ENCODE measurements around the gene TSLP.
A peak's percentile ranks its signal among the peaks of the same experiment; 100 is the strongest.

The TSLP gene

DNA sequence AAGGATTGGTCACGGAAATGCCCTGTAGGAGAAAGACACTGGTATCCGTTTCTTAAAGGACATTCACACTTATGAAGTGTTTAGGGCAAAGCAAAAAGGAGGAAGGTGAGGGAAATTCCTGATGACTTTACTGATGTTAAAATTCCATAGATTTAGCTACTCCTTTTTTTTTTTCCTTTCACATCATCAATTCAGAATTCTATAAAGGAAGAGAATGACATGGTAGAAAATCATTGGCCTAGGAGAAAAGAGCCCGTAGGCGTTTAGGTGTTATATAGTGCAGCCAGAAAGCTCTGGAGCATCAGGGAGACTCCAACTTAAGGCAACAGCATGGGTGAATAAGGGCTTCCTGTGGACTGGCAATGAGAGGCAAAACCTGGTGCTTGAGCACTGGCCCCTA is at the start of gene TSLP:
TSS of gene TSLP (plus strand) at position 301 of the 400 bp plus-strand sequence. CDS start 178 bp downstream, outside the sequence.
- in situ Hi-C loops (cut with HindIII; ENCODE audit: low pct_unique_long_range_greater_than_20kb, low sequenced_read_pairs) = no loop called here
- no peak for TF ChIP-seq JUND (IDR thresholded peaks at IDR 0.05; ENCODE audit: low read depth)
- no peak for DNase-seq (ENCODE audit: low read depth in 1 of 2, low spot score in 1 of 2)

DNA sequence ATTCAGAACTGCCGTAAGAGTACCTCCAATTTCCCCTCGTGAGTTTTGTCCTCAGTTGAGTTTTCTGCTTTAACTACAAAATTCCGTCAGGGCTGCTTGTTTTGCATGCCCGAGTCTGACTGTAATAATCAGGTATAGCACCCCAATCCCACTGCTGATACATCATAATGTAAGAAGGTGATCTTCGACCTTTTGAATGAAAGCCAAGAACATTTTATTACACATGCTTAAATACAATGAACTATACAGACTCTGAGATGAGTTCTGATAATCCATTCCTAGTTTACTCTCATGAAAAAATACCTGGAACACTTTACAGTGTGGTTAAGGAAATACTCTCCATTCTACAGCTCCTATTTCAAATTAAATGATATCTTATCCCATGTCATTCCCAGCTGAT is 49.2 kb upstream of the TSLP start:
- in situ Hi-C loops (cut with HindIII; ENCODE audit: low pct_unique_long_range_greater_than_20kb, low sequenced_read_pairs) = no loop called here
- no peak for DNase-seq (ENCODE audit: low read depth in 1 of 2, low spot score in 1 of 2)
- no peak for TF ChIP-seq JUND (IDR thresholded peaks at IDR 0.05; ENCODE audit: low read depth)

DNA sequence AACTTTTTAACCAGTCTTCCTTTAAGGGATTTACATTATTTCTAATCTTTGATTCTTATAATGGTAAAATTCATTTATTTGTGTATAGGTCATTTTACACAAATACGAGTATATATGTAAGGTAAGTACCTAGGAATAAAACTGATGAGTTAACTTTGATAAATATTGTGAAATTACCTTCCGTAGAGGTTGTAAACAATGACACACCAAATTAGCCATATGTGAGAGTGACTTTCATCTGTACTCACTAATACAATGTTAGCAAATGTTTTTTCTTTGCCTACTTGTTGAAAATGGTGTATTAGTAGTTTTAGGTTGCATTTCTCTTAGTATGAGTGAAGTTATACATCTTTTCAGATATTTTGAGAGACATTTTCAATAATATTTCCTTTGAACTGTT is 42.6 kb upstream of the TSLP start:
- no peak for DNase-seq (ENCODE audit: low read depth in 1 of 2, low spot score in 1 of 2)
- in situ Hi-C loops (cut with HindIII; ENCODE audit: low pct_unique_long_range_greater_than_20kb, low sequenced_read_pairs) = no loop called here
- TF ChIP-seq JUND (IDR thresholded peaks at IDR 0.05; ENCODE audit: low read depth) = no peak

DNA sequence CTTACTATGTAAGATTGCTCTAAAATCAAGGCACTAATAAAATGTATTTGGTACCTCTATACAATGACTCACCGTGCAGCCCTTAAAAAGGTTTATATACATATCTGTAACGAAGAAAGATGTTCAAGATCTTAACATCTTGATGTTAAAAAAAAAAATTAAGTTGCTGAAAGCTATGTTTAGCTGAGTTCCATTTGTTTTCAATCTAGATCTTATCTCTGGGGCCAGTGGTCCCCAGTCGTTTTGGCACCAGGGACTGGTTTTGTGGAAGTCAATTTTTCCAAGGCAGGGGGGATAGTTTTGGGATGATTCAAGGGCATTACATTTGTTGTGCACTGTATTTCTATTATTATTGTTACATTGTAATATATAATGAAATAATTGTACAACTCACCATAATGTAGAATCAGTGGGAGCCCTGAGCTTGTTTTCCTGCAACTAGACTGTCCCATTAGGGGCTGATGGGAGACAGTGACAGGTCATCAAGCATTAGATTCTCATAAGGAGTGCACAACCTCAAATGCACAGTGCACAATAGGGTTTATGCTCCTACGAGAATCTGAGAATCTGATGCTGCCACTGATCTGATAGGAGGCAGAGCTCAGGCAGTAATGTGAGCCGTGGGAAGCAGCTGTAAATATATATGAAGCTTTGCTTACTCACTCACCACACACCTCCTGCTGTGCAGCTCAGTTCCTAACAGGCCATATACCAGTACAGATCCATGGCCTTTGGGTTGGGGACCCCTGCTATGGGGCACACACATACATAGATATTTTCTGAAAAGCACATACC is 27.6 kb upstream of the TSLP start:
- no peak for TF ChIP-seq JUND (IDR thresholded peaks at IDR 0.05; ENCODE audit: low read depth)
- DNase-seq (ENCODE audit: low read depth in 1 of 2, low spot score in 1 of 2) = no peak
- in situ Hi-C loops (cut with HindIII; ENCODE audit: low pct_unique_long_range_greater_than_20kb, low sequenced_read_pairs) = no loop called here

DNA sequence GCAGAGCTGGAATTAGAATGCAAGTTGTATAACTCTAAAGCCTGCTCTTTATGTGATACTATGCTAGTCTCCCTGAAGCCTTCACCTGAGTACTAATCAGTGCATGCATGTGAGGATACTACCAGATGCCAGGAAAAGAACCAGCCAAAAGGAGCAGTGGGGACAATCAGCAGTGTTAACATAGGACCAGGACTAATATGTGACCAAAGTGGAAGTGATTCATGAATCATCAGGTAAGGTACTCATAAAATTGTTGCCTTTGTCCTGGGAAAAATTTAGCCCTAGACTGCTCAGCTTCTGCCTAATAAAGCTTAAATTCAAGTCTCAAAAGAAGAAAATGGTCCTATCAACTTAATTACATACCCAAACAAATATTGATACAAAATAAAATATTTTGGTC is 13.4 kb upstream of the TSLP start:
- no peak for TF ChIP-seq JUND (IDR thresholded peaks at IDR 0.05; ENCODE audit: low read depth)
- DNase-seq (ENCODE audit: low read depth in 1 of 2, low spot score in 1 of 2) = no peak
- in situ Hi-C loops (cut with HindIII; ENCODE audit: low pct_unique_long_range_greater_than_20kb, low sequenced_read_pairs) = no loop called here

DNA sequence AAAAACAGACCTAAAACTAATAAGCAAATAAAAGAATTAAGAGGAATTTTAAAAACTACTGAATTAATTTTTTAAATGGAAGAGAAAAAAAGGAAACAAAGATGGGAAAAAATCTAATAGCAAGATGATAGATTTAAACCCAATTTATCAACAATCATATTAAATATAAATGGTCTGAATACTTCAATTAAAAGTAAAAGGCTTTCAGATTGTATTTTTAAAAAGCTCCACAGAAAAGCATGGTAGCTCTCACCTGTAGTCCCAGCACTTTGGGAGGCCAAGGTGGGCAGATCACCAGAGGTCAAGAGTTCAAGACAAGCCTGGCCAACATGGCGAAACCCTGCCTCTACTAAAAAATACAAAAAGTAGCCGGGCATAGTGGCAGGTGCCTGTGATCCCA is 11.3 kb upstream of the TSLP start:
- TF ChIP-seq JUND (IDR thresholded peaks at IDR 0.05; ENCODE audit: low read depth) = no peak
- in situ Hi-C loops (cut with HindIII; ENCODE audit: low pct_unique_long_range_greater_than_20kb, low sequenced_read_pairs) = no loop called here
- DNase-seq (ENCODE audit: low read depth in 1 of 2, low spot score in 1 of 2) = no peak

DNA sequence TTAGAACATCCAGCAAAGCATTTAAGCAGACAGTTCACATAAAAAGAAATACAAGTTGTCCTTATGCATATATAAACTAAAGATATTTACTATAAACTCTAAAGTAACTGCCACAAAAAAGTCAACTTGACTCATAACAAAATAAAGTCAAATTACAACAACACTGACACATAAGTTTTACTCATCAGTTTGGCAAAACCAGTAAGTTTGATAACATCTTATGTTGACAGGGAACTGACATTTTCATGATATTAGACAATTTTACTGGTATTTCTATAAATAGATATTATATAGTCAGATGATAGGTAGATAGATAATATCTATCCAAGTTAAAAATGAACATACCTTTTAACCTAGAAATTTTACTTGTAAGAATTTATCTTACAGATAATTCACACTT is 9.9 kb upstream of the TSLP start:
- in situ Hi-C loops (cut with HindIII; ENCODE audit: low pct_unique_long_range_greater_than_20kb, low sequenced_read_pairs) = no loop called here
- no peak for TF ChIP-seq JUND (IDR thresholded peaks at IDR 0.05; ENCODE audit: low read depth)
- DNase-seq (ENCODE audit: low read depth in 1 of 2, low spot score in 1 of 2) = no peak

DNA sequence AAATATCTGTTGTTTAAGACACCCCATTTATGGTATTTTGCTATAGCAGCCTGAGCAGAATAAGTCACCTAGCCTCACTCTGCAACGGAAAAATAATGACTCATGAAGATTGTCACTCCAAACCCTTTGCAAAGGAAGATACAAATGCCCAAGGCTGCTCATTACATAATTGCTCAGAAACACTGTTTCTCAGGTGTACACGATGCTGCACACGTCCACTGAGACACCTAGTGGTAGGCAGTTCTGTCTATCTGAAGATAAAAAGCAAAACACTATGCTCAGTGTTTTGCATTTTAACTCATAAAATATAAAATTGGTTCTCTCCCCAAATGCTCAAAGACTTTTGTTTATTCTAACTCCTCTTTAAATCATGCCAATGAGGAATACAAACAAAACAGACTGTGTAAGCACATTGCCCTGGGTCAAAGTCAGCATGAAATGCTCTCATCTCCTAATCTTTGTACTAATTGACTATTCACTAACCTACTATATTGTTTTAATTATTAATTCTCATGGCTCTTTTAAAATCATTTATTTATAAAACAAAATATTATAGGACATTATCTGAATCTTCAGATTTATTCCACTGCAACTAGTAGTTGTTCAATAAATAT is 7.7 kb upstream of the TSLP start:
- peak; percentile 44 to 62 for DNase-seq (ENCODE audit: low read depth in 1 of 2, low spot score in 1 of 2)
- in situ Hi-C loops (cut with HindIII; ENCODE audit: low pct_unique_long_range_greater_than_20kb, low sequenced_read_pairs) = no loop called here

DNA sequence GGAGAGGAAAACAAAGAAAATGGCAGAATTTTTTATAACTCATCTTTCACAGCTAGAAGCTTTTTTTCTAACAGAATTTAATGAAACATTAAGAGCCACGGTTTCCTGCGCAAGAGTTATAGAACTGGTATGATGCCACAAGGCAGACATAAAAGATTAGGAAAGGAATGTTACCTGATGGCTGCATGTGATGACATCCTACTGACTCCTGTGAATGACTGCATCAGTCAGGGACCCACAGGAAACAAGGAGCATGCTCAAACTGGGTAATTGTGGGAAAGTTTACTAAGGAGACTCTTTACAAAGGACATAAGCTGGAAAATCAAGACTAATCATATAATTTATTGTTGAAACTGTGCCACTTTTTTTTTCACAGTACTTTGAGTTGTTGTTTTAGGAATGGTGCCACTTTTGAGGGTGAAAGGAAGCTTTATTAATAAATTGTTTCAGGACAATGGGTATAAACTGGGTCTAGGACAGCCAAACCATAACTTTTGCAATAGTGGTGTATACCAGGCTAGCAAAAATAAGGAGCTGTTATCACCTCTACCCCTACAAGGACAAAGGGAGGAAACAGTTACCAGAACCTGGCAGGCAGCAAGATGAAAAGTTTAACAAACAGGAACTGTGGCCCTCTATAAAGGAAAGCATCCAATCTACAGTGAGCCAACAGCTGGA is 5.1 kb upstream of the TSLP start:
- in situ Hi-C loops (cut with HindIII; ENCODE audit: low pct_unique_long_range_greater_than_20kb, low sequenced_read_pairs) = no loop called here
- no peak for TF ChIP-seq JUND (IDR thresholded peaks at IDR 0.05; ENCODE audit: low read depth)
- no peak for DNase-seq (ENCODE audit: low read depth in 1 of 2, low spot score in 1 of 2)

More for the DNA sequence above, 7.7 kb upstream of the TSLP start:
- TF ChIP-seq JUND (IDR thresholded peaks at IDR 0.05; ENCODE audit: low read depth) = no peak

DNA sequence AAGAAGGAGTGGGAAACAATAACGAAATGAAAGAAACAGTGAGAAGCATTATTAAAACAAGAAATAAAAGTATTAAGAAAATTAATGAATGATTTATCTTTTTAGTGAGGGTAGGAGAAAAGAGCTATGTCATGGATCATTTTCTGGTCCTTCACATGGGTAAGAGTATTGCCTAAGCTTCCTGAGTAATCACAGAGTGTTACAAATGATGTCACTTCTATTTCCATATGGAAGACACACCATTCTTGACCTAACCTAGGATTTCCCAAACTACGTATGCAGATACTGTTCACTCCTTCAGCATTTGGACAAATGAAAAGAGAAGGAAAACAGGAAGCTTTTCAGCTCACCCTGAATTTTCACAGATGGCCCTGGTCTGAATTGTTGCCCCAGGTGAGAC is 3.3 kb upstream of the TSLP start:
- TF ChIP-seq JUND (IDR thresholded peaks at IDR 0.05; ENCODE audit: low read depth) = no peak
- in situ Hi-C loops (cut with HindIII; ENCODE audit: low pct_unique_long_range_greater_than_20kb, low sequenced_read_pairs) = no loop called here

DNA sequence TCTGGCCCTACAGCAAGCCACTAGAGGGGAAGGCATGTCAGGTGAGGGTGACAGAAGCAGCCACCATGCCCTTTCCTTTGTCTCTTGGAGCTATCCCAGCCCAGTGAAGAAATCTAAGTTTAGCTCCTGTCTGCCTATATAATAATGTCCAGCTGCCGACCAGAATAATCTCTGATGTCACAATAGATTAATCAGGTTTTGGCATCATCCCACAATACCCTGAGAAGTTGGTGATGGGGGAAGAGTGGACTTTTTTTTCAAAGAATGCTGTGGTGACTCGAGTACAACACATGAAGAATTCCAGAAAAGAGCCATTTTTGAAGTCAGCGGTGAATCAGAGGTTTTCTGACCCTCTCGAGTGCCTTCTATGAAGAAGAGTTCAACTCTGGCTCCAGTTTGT is 1.7 kb upstream of the TSLP start:
- DNase-seq (ENCODE audit: low read depth in 1 of 2, low spot score in 1 of 2) = no peak
- in situ Hi-C loops (cut with HindIII; ENCODE audit: low pct_unique_long_range_greater_than_20kb, low sequenced_read_pairs) = no loop called here
- TF ChIP-seq JUND (IDR thresholded peaks at IDR 0.05; ENCODE audit: low read depth) = no peak

More for the DNA sequence above, 3.3 kb upstream of the TSLP start:
- no peak for DNase-seq (ENCODE audit: low read depth in 1 of 2, low spot score in 1 of 2)

DNA sequence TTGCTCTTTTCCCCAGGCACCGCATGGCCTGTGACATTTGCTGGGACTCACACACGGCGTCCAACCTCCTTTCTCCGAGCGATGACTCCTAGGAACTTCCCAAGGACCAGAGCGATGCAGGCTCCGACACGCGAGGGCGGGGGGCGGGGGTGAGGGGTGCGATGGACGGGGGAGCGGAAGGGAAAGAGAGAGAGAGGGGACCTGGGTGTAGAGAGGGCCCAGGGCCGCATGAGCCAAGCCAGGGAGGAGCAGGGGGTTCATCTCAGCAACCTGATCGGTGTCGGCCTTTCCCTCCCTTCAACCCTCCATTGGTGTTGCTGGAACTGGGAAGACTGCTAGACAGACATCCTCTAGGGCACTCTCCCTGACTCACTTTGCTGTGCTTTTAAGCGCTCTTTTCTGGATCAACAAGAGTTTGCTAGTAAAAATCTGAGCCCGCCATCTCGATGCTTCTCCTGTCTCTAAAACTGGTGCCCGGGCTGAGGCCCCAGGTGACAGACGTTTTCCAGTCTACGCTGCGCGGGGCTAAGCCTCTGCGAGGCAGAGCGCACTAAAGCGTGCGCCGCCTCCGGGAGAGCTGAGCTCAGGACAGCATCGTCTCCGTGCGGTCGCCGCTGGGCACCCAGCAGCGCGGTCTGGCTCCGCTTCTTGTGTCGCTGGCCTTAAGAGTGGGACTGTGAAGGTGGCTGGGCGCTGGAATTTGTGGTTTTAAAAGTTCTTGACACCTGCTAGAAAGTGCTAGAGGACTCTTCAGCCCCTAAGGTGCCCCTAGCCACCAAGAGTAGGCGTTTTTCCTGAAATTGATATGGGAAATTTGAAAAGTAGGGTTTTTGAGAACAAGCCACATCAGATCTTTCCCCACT is 1.0 kb upstream of the TSLP start:
- in situ Hi-C loops (cut with HindIII; ENCODE audit: low pct_unique_long_range_greater_than_20kb, low sequenced_read_pairs) = no loop called here

More for the DNA sequence above, 1.0 kb upstream of the TSLP start:
- TF ChIP-seq JUND (IDR thresholded peaks at IDR 0.05; ENCODE audit: low read depth) = no peak
- no peak for DNase-seq (ENCODE audit: low read depth in 1 of 2, low spot score in 1 of 2)
